KBM-7 (cell line): ENCODE results near the gene BHLHA15.

Experiments used
- DNase-seq: peaks from one replicate; pipeline ENCODE4 v3.0.0-alpha.2; 2015
- in situ Hi-C: fragments of 300-500 bp; cut with MboI; formaldehyde crosslinking; loops from 2 replicates; pipeline ENCODE4 v1.14.3; 2020; ENCODE audit warnings: low sequenced_read_pairs, low pct_unique_long_range_greater_than_20kb, mixed read lengths

Gene BHLHA15

GRCh38 chr7:98256431-98256830, 45.2 kb downstream of the BHLHA15 start:
- in situ Hi-C loops, result no loop called here
- DNase-seq, result no peak

GRCh38 chr7:98257701-98258100, 46.5 kb downstream of the BHLHA15 start:
- no peak for DNase-seq
- in situ Hi-C loops, result no loop called here
